Tibial nerve (tissue), 4 donors: ENCODE results near the gene SLC24A3.

Experiments used
- CTCF ChIP-seq, 5 experiments: fragments of 200-600 bp in 3 of 5; fragments of 450-650 bp in 2 of 5; sonication (generic) in 3 of 5; IDR thresholded peaks; one replicate each; pipeline ENCODE4 v1.5.1; 2016 to 2019; ENCODE audit warnings: antibody characterized with exemption in 5 of 5, mild to moderate bottlenecking in 3 of 5, moderate library complexity in 2 of 5
- EP300 ChIP-seq, 2 donors: sonication (generic); formaldehyde crosslinking; IDR thresholded peaks; one replicate each; pipeline ENCODE4 v1.6.1; 2017; ENCODE audit warnings: antibody characterized with exemption in 2 of 2, mild to moderate bottlenecking in 1 of 2
- POLR2A ChIP-seq, 2 donors: fragments of 450-650 bp; IDR thresholded peaks; one replicate each; pipeline ENCODE4 v1.6.1; 2017; ENCODE audit warnings: antibody characterized with exemption in 2 of 2, mild to moderate bottlenecking in 2 of 2, moderate library complexity in 2 of 2

GRCh38 chr20:19170148-19170547 is 42.3 kb upstream of the SLC24A3 start:
- TF ChIP-seq CTCF (IDR thresholded peaks at IDR 0.05) (no peak), EP300 (IDR thresholded peaks at IDR 0.05) (no peak), POLR2A (IDR thresholded peaks at IDR 0.05) (no peak)
